Astrocyte of the spinal cord (primary cell): Measurements from ENCODE around the gene MACROD2.
A peak's percentile ranks its signal among the peaks of the same experiment; 100 is the strongest.

Experiments
- DNase-seq: peaks from one replicate; pipeline ENCODE4 v3.0.0; 2011; ENCODE audit warnings: low read depth, low spot score
- H3K4me3 ChIP-seq: 2 replicates; pipeline ENCODE4 v1.5.1; 2011; ENCODE audit warnings: low read depth, mild to moderate bottlenecking, low read length, moderate library complexity
- in situ Hi-C: cut with HindIII; loops from 2 replicates; pipeline ENCODE4 v1.10.0; 2017; ENCODE audit warnings: low sequenced_read_pairs
- TF ChIP-seq, protein P1 (sequence below): IDR thresholded peaks from 2 replicates; pipeline ENCODE4 v1.5.1; 2012; ENCODE audit warnings: low read depth, mild to moderate bottlenecking, low read length, inconsistent platforms

The MACROD2 gene

DNA sequence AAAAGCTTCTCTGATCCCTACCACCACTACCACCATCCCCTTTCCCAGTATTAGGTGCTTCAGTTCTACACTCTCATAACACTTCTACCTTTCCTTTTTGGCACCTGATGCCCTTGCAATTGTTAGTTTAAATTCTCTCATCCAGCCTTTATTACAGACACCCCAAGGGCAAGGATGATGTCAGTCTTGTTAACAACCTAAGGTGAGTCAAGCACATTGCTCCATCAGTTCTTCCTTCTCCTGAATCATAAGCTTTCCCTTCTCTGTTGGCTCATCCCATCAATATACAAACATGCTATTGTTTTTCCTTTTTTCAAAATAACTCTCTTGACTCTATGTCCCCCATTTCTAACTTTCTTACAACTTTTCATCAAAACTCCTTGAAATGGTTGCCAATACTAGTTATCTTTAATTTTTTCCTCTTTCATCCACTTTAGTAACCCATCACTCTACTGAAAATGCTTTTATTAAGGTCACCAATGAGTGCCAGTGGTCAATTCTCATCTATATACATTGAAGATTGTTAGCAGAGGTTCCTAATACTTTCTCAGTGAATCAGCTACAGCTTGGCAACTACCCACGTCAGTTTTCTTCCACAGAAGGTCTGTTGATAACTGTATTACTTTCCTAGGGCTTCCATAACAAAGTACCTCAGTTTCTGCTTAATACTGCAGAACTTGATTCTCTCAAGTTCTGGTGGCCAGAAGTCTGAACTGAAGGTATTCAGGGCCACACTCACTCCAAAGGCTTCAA, 439.2 kb downstream of the MACROD2 start:
- in situ Hi-C loops, result no loop called here
- TF ChIP-seq, protein P1, sequence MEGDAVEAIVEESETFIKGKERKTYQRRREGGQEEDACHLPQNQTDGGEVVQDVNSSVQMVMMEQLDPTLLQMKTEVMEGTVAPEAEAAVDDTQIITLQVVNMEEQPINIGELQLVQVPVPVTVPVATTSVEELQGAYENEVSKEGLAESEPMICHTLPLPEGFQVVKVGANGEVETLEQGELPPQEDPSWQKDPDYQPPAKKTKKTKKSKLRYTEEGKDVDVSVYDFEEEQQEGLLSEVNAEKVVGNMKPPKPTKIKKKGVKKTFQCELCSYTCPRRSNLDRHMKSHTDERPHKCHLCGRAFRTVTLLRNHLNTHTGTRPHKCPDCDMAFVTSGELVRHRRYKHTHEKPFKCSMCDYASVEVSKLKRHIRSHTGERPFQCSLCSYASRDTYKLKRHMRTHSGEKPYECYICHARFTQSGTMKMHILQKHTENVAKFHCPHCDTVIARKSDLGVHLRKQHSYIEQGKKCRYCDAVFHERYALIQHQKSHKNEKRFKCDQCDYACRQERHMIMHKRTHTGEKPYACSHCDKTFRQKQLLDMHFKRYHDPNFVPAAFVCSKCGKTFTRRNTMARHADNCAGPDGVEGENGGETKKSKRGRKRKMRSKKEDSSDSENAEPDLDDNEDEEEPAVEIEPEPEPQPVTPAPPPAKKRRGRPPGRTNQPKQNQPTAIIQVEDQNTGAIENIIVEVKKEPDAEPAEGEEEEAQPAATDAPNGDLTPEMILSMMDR, result no peak
- no peak overlapping the region for H3K4me3 ChIP-seq
- DNase-seq, result no peak

DNA sequence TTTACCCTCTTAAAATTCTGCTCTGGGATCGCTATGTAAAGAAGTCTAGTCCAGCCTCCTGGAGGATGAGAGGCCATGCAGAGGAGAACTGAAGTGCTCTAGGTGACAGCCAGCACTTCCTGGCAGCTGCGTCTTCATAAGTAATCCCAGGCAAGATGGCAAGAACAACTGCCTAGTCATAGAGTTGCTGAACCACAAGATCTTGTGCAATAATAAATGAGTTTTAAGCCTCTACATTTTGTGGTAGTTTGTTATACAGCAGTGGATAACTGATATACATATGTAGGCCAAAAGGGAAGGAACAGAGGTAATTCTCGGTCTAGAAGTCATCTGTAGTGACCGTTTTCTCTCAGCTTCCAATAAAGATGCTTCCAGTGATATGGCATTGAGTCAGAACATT, 445.9 kb downstream of the MACROD2 start:
- in situ Hi-C loops, result no loop called here

DNA sequence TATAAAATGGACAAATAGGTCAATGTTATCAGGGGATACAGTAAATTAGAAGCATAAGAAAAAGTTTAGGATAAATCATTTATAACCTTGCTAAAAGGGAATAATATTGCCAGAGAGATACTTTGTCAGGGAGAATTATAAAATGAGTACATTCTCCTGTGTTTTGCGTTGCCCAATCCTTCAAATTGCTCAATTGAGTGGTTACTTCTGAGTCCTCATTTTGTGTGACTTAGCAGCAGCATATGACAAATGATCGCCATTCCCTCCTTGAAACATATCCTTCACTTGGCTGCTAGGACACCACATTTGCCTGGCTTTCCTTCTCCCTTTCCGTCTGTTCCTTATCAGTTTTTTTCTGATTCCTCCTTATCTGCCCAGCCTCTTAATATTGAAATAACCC, 448.8 kb downstream of the MACROD2 start:
- H3K4me3 ChIP-seq, result no peak overlapping the region
- in situ Hi-C loops, result no loop called here
- TF ChIP-seq, protein P1, result no peak
- DNase-seq, result no peak

More for the DNA sequence above, 445.9 kb downstream of the MACROD2 start:
- H3K4me3 ChIP-seq, result no peak overlapping the region
- DNase-seq, result no peak
- TF ChIP-seq, protein P1, result no peak

DNA sequence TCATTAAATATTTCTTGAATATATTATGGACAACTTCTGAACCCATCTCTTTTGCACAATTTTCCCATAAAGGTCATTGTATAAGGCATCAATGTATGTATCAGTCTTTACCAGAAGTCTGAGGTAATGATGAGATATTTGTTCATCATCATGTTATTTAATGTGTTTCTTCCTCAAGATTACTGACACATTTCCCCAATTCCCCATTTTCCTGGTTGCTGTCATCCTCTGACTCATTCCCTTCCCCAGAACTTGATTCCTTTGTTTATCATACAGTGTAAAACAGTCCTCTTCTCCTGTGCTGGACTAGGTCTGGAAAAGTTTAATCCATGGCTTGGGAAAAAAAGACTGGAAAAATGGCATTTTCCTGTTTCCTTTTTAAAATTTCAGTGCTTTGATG, 450.0 kb downstream of the MACROD2 start:
- DNase-seq, result peak; percentile 27
- H3K4me3 ChIP-seq, result no peak overlapping the region
- TF ChIP-seq, protein P1, result no peak
- in situ Hi-C loops, result no loop called here

DNA sequence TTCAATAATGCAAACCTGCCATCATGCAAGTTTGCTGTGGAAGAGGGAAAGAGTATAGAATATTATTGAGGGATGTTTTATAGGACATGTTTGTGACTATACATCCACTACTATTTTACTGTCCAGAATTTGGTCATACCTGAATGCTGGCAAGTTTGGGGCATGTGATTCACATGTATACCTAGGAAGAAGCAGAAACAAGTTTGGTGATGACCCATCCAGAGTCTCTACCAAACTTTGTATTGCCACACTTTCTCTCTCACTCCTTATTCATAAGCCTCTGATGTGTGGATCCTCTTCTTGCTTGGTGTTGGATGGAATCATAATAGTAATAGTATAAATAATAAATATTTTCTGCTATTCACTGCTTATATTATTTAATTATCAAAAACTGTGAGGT, 450.6 kb downstream of the MACROD2 start:
- in situ Hi-C loops, result no loop called here
- no peak overlapping the region for H3K4me3 ChIP-seq
- TF ChIP-seq, protein P1, result no peak
- no peak for DNase-seq

DNA sequence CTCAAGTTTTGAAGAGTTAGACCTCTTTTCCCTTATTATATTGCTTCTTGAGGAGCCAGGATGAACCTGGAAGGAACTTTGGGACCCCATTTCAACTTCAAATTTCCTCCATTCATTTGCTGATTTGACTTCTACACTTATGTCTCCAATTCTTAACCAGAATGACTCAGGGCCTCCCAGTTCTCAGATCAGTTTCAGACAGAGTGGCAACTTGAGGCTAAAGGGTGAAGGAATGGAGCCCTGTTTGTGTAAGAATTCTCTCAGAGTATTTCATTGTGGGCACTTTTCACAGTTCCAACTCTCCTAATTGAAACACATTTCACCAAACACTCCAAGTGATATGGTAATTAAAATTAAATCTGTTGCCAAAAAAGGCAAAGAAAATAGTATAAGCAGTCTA, 451.1 kb downstream of the MACROD2 start:
- no peak for DNase-seq
- in situ Hi-C loops, result no loop called here
- no peak overlapping the region for H3K4me3 ChIP-seq
- TF ChIP-seq, protein P1, result no peak
